Osteocyte (in vitro differentiated cells): ENCODE measurements around the gene FAM53B. TPM values are rescaled to one million over a fixed set of nuclear protein-coding genes. Genes with fewer than 3 reads are reported as not detected.
A peak's percentile ranks its signal among the peaks of the same experiment; 100 is the strongest.

Experiments
- DNase-seq: peaks from one replicate; pipeline ENCODE4 v3.0.0; 2021; ENCODE audit warnings: mixed read lengths; ENCODE audit not compliant: unreplicated experiment; ENCODE audit errors: extremely low spot score
- H3K27ac Mint-ChIP-seq: one replicate; pipeline ENCODE4 v1.8.0; 2021; ENCODE audit warnings: mild to moderate bottlenecking, mixed read lengths; ENCODE audit not compliant: unreplicated experiment
- H3K27me3 Mint-ChIP-seq: one replicate; pipeline ENCODE4 v1.8.0; 2021; ENCODE audit warnings: mixed read lengths; ENCODE audit not compliant: unreplicated experiment
- H3K36me3 Mint-ChIP-seq: one replicate; pipeline ENCODE4 v1.8.0; 2021; ENCODE audit warnings: mixed read lengths; ENCODE audit not compliant: unreplicated experiment
- H3K4me1 Mint-ChIP-seq: one replicate; pipeline ENCODE4 v1.8.0; 2021; ENCODE audit warnings: mixed read lengths; ENCODE audit not compliant: unreplicated experiment
- H3K4me3 Mint-ChIP-seq: one replicate; pipeline ENCODE4 v1.8.0; 2021; ENCODE audit warnings: mild to moderate bottlenecking, moderate library complexity, mixed read lengths; ENCODE audit not compliant: unreplicated experiment
- H3K9me3 Mint-ChIP-seq: one replicate; pipeline ENCODE4 v1.8.0; 2021; ENCODE audit warnings: mixed read lengths; ENCODE audit not compliant: unreplicated experiment
- CTCF ChIP-seq: fragments of 200-600 bp; sonication (generic); IDR thresholded peaks from 2 replicates; pipeline ENCODE4 v1.5.0; 2021; ENCODE audit warnings: antibody characterized with exemption, mild to moderate bottlenecking, moderate library complexity
- total RNA-seq: library from RNA; stranded (reverse); gene quantifications from 2 replicates; pipeline ENCODE4 v1.2.1, GENCODE V29; 2021

FAM53B gene
- total RNA-seq, 1 donor from 2014 or later = 14.7 TPM

GRCh38 chr10:124741281-124741921 lies 2.8 kb downstream of the FAM53B start:
- Mint-ChIP-seq H3K4me1 (peaks cover 39% of the 10 kb centered on the region), H3K36me3 (no peaks in the 10 kb centered on the region), H3K9me3 (no peaks in the 10 kb centered on the region), H3K27me3 (no peaks in the 10 kb centered on the region), H3K4me3 (peak overlapping the region; percentile 70), H3K27ac (peak overlapping the region; percentile 55)
- no peak for DNase-seq
- TF ChIP-seq CTCF = peak; percentile 87

- peaks cover 45% of the 10 kb centered on the region for H3K4me1 Mint-ChIP-seq
- H3K36me3 Mint-ChIP-seq = no peaks in the 10 kb centered on the region
- H3K4me3 Mint-ChIP-seq = no peak overlapping the region
- H3K9me3 Mint-ChIP-seq = no peaks in the 10 kb centered on the region
- DNase-seq = no peak
- no peaks in the 10 kb centered on the region for H3K27me3 Mint-ChIP-seq
- TF ChIP-seq CTCF = no peak
- no peak overlapping the region for H3K27ac Mint-ChIP-seq
These were observed 3.6 kb downstream of the FAM53B start for GRCh38 chr10:124740369-124741280.

- Mint-ChIP-seq H3K4me1 (peaks cover 40% of the 10 kb centered on the region), H3K4me3 (no peak overlapping the region), H3K9me3 (no peaks in the 10 kb centered on the region), H3K36me3 (no peaks in the 10 kb centered on the region), H3K27ac (no peak overlapping the region), H3K27me3 (no peaks in the 10 kb centered on the region)
- no peak for TF ChIP-seq CTCF
- DNase-seq = no peak
These were observed 4.2 kb downstream of the FAM53B start for GRCh38 chr10:124739986-124740368.

GRCh38 chr10:124739119-124739921 lies 4.9 kb downstream of the FAM53B start:
- H3K4me3 Mint-ChIP-seq = no peak overlapping the region
- no peaks in the 10 kb centered on the region for H3K9me3 Mint-ChIP-seq
- H3K27ac Mint-ChIP-seq = no peak overlapping the region
- H3K36me3 Mint-ChIP-seq = no peaks in the 10 kb centered on the region
- peaks cover 36% of the 10 kb centered on the region for H3K4me1 Mint-ChIP-seq
- H3K27me3 Mint-ChIP-seq = no peaks in the 10 kb centered on the region
- peak; percentile 42 for DNase-seq
- no peak for TF ChIP-seq CTCF
